GM18498 (cell line): ENCODE data around the gene TBC1D22A.
"Not testable (repeated sequence)": the region's sequence is repeated elsewhere in the genome, so short reads cannot be mapped to it uniquely, and the experiment has no call there.

Experiments used
- ATAC-seq: cut with Tn5 transposase; IDR thresholded peaks from one replicate; pipeline ENCODE4 v1.9.1; 2021; ENCODE audit warnings: mild to moderate bottlenecking, moderate library complexity; ENCODE audit not compliant: unreplicated experiment

TBC1D22A gene

GRCh38 chr22:47168900-47169800, 406.7 kb downstream of the TBC1D22A start:
- ATAC-seq = no peak

GRCh38 chr22:47169801-47170140, 407.3 kb downstream of the TBC1D22A start:
- no peak for ATAC-seq

DNA sequence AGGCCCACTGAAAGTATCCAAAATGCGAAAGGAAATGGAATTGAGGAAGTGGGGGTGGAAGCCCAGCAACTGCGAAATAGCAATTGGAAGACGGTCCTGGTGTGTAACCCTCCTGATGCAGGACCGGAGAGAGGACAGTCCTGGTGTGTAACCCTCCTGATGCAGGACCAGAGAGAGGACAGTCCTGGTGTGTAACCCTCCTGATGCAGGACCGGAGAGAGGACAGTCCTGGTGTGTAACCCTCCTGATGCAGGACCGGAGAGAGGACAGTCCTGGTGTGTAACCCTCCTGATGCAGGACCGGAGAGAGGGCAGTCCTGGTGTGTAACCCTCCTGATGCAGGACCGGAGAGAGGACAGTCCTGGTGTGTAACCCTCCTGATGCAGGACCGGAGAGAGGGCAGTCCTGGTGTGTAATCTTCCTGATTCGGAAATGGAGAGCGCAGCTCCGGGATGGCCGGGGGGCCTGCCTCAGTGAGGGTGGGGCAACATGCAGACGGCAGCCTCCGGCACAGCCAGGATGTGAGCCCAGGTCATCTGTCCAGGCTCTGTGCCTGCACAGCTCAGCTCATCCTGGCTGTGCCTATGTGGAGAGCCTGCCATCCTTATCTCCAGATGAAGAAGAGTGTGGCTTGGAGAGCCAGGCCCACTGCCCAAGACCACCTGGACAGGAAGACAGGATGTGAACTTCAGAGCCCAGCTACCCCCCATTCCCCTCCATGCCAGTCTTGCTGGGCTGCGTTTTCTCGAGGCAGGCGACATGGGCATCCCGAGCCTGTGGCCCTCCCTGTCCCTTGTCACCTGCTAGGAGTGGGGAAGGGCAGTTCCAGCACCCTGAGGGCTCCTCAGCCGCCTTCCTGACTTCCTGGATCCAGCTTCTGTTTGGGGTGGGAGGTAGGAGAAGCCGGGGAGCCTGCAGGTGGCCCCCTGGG, 408.3 kb downstream of the TBC1D22A start:
- not testable (repeated sequence) for ATAC-seq

DNA sequence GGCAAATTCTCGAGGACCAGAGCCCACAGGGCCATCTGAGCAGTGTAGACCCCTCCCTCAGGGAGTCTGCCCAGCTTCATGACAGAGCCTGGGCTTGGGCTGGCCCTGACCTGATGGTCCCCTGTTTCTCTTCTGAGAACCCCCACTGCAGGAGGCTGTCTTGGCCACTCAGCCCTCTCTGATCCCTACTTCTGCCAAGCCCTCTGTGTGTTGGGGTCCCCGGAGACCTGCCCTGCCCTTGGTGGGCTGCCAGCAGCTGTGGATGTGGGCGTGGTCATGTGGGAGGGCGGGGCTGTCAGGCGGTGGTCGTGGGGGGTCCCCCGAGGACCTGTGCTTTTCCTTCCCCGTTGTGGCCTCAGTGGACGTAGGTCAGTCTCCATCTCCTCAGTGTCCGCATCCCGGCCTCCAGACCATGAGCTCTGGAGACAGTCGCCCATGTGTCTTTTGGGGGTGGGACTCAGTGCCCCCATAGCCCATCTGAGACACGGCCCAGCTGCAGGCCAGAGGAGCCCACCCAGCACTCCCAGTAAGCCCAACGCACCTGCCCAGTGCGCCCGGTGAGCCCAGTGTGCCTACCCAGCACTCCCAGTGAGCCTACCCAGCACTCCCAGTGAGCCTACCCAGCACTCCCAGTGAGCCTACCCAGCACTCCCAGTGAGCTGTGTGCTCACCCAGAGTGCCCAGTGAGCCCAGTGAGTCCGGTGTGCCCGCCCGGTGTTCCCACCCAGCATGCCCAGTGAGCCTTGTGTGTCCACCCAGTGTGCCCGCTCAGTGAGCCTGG, 409.2 kb downstream of the TBC1D22A start:
- ATAC-seq = no peak

DNA sequence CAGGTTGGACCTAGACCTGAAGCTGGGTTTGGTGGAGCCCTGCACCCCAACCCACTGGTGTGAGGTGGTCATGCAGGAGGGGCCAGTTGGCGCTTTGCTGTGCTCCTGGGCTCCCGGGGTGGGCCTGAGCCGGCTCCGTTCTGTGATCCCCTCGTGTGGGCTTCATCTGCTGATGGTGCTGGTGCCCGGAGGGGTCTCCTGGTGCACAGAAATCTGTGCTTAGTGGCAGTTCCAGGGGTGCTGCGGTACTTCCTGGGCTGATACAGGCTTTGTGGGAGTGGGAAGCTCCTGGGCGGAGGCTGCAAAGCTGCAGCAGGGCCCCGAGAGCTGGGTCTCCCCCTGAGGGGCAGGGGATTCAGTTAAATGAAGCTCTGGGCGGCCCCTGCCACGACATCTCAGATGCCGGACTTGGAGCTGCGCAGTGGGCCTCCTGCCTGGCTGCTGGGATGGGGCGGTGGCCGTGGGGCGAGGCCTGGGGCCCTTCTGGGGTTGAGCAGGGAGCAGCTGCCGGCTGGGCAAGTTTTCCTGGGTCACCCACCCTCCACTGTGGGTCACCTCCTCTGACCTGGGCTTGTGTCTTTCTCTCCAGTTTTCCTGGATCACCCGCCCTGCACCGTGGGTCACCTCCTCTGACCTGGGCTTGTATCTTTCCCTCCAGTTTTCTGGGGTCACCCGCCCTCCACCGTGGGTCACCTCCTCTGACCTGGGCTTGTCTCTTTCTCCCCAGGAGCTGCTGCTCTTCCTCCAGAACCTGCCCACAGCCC, 410.5 kb downstream of the TBC1D22A start:
- no peak for ATAC-seq

GRCh38 chr22:47173535-47174021, 411.1 kb downstream of the TBC1D22A start:
- ATAC-seq = no peak

GRCh38 chr22:47174096-47174495, 411.6 kb downstream of the TBC1D22A start:
- ATAC-seq = no peak

GRCh38 chr22:47174671-47175112, 412.2 kb downstream of the TBC1D22A start:
- ATAC-seq = no peak

DNA sequence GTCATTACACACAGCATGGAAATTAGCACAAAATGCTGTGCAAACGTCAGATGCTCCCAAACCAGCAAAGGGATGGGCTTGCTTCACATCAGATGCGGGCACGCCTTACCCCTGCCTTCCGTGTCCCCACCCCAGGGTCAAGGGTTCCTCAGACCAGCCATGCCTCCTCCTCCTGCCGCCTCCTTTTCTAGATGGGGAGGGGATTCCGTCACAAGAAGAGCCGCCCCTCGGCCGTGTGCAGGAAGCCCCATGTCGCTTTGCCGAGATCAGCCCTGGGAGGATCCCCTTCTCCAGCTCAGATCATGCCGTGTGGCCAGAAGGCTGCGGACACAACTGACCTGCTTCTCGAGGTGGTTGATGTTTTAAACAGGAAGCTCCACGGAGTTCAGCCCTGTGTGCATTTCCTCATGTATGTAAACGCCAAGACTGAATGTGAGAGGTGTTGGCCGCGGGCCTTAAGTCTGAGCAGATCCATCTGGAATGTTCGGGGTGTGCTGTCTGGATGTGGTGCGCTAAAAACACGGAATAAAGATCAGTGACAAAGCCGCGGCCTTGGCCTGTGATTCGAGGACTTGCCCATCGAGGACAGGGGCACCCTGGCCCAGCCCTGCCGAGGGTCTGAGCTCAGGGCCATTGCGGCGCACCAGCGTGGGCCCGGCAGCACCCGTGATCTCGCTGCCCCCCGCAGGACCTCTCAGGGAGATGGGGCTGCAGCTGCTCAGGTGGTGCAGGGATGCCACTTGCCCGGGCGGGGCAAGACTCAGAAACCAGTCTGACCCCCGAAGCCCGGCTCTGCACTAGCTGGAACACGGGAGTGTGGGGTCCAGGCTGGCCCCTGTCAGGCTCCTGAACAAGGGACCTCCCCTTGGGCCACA, 412.9 kb downstream of the TBC1D22A start:
- ATAC-seq = no peak

GRCh38 chr22:47176026-47176389, 413.6 kb downstream of the TBC1D22A start:
- ATAC-seq = no peak

- no peak for ATAC-seq
Measured at GRCh38 chr22:47176573-47177333, 414.3 kb downstream of the TBC1D22A start.

- no peak for ATAC-seq
Measured at GRCh38 chr22:47177334-47177815, 414.9 kb downstream of the TBC1D22A start.

DNA sequence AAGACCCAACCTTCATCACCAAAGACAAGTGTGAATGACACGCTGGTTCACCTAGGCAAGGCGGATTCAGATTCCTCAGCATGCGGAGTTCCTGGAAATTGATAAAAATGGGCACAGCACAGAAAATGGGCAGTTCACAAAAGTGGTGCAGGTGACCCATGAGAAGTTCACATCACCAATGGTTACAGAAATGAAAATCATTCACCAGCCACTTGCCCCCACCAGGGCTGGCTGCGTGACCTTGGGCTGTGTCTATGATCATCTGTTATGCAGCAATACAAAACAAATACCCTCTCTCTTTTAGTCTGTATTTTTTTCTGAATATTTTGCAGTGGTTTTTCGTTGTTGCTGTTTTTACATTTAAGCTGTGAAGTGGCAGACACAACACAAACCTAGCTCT, 415.9 kb downstream of the TBC1D22A start:
- ATAC-seq = no peak

- no peak for ATAC-seq
Measured at GRCh38 chr22:47180796-47181195, 418.3 kb downstream of the TBC1D22A start.

- no peak for ATAC-seq
Measured at GRCh38 chr22:47187176-47187957, 424.9 kb downstream of the TBC1D22A start.

DNA sequence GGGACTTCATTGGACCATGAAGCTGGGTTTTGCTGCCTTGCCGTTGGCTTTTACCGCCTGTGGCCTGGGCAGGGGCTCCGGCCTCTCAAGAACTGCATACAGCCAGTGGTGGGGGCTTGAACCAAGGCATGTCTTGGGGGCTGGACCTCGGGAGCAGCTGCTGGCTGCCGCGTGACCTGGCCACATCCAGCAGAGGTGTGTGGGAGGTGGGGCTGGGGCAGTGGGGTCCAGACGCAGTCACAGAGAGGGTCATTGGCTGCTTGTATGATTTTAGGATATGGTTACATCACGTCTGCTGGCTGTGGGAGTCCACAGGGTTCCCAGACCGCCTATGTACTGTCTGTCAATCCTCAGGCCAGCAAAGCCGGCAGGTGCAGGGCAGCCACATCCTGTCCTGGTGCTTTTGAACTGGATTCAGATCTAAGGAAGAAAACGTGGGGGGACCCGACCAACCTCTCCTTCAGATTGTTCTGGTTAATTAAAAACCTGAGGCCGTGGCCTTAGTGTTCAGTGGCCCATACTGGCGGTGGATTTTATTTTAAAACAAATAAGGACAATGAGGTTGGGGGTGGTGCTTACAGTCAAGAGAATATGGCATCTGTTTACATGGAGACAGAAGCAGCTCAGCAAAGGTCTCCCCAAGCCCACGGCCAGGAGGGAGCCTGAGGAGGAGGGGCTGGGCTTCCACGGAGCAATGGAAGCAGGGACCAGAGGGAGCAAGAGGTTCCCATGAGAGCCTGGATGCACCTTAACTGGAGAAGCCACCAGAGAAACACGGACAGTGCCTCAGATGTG, 426.0 kb downstream of the TBC1D22A start:
- ATAC-seq = no peak
